Measurements from ENCODE around the gene CREB5.

DNA sequence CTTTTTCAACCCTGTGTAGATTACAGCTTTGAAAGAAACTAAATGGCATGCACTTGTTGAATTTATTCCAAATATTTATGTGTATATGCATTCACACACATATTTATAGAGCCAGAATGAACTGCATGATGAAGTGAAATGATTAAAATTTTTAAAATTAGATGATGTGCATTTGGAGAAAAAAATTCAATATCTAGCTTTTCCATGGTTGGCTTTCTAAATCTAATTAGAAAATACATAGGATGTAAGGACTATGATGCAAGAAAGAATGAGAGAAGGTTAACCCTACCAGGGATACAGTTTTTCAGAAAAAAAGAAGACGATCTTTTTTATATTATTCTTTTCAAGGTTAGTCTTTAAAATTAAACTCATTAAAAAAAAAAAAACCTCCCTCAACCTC lies 341.3 kb downstream of the CREB5 start:
- TF ChIP-seq MAX (IDR thresholded peaks at IDR 0.05; ENCODE audit: insufficient read depth, insufficient read length) (no peak), JUN (IDR thresholded peaks at IDR 0.05; ENCODE audit: borderline replicate concordance, insufficient read depth, insufficient read length, low read depth) (no peak), FOS (IDR thresholded peaks at IDR 0.05; ENCODE audit: borderline replicate concordance, insufficient read depth, low read length) (no peak), POLR2AphosphoS5 (IDR thresholded peaks at IDR 0.05; ENCODE audit: insufficient read depth, low read depth, low read length) (no peak), POLR2A (IDR thresholded peaks at IDR 0.05; ENCODE audit: low read depth, low read length) (no peak), MYC (IDR thresholded peaks at IDR 0.05; ENCODE audit: low read depth, low read length) (no peak), EZH2 (IDR thresholded peaks at IDR 0.05; ENCODE audit: borderline replicate concordance, low read depth, low read length, severe bottlenecking) (no peak), GATA2 (IDR thresholded peaks at IDR 0.05; ENCODE audit: insufficient read depth, insufficient read length, low read depth, low read length) (no peak)
- TF ChIP-seq, protein P1, sequence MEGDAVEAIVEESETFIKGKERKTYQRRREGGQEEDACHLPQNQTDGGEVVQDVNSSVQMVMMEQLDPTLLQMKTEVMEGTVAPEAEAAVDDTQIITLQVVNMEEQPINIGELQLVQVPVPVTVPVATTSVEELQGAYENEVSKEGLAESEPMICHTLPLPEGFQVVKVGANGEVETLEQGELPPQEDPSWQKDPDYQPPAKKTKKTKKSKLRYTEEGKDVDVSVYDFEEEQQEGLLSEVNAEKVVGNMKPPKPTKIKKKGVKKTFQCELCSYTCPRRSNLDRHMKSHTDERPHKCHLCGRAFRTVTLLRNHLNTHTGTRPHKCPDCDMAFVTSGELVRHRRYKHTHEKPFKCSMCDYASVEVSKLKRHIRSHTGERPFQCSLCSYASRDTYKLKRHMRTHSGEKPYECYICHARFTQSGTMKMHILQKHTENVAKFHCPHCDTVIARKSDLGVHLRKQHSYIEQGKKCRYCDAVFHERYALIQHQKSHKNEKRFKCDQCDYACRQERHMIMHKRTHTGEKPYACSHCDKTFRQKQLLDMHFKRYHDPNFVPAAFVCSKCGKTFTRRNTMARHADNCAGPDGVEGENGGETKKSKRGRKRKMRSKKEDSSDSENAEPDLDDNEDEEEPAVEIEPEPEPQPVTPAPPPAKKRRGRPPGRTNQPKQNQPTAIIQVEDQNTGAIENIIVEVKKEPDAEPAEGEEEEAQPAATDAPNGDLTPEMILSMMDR (IDR thresholded peaks at IDR 0.05; ENCODE audit: extremely low read depth in 1 of 2, insufficient read depth in 1 of 2, low read depth in 1 of 2, low read length in 2 of 2), result no peak

Measured in endothelial cell of umbilical vein (primary cell).